ENCODE results near the gene LYG1.

- TF ChIP-seq CTCF (conservative IDR thresholded peaks at IDR 0.05 in 1 of 2, IDR thresholded peaks at IDR 0.05 in 1 of 2; ENCODE audit: low read depth in 1 of 2, low read length in 2 of 2) (no peak), EZH2 (IDR thresholded peaks at IDR 0.05; ENCODE audit: low read length, missing control alignments) (no peak)
Measured at GRCh38 chr2:99340669-99341236, 39.8 kb upstream of the LYG1 start.
